Kidney epithelial cell (primary cell): ENCODE measurements around the gene PDE10A. TPM values are rescaled to one million over a fixed set of nuclear protein-coding genes. Genes with fewer than 3 reads are reported as not detected.

Source experiments
- DNase-seq: peaks from one replicate; pipeline ENCODE4 v3.0.0-alpha.2; 2010; ENCODE audit warnings: low read depth
- H3K27me3 ChIP-seq: 2 replicates; pipeline ENCODE4 v1.6.0; 2011; ENCODE audit warnings: low read length; ENCODE audit not compliant: control insufficient read depth, insufficient read depth
- H3K36me3 ChIP-seq: 2 replicates; pipeline ENCODE4 v1.5.1; 2011; ENCODE audit warnings: low read length; ENCODE audit not compliant: control insufficient read depth, insufficient read depth
- H3K4me3 ChIP-seq: 2 replicates; pipeline ENCODE4 v1.5.1; 2011; ENCODE audit warnings: low read depth, mild to moderate bottlenecking, control low read depth, low read length
- CTCF ChIP-seq: IDR thresholded peaks from 2 replicates; pipeline ENCODE4 v1.5.1; 2011; ENCODE audit warnings: mild to moderate bottlenecking, moderate library complexity, low read length, control low read depth, inconsistent platforms; ENCODE audit not compliant: insufficient read depth, poor library complexity, severe bottlenecking
- total RNA-seq: library from RNA; depleted of rRNA; stranded (reverse); fragments of >200 nt; gene quantifications from 2 replicates; pipeline ENCODE4 v1.2.3, GENCODE V29; 2015

Gene PDE10A
- total RNA-seq, 1 donor from 2014 or later, result 13.0 TPM

GRCh38 chr6:165487347-165487746 is 175.7 kb downstream of the PDE10A start:
- no peak for DNase-seq
- Histone ChIP-seq H3K36me3 (no peaks in the 10 kb centered on the region), H3K27me3 (no peaks in the 10 kb centered on the region), H3K4me3 (no peak overlapping the region)
- TF ChIP-seq CTCF, result no peak

GRCh38 chr6:165486183-165487137 is 176.6 kb downstream of the PDE10A start:
- TF ChIP-seq CTCF, result no peak
- no peak for DNase-seq
- Histone ChIP-seq H3K36me3 (no peaks in the 10 kb centered on the region), H3K27me3 (no peaks in the 10 kb centered on the region), H3K4me3 (no peak overlapping the region)

- no peak for DNase-seq
- Histone ChIP-seq H3K36me3 (no peaks in the 10 kb centered on the region), H3K4me3 (no peak overlapping the region), H3K27me3 (no peaks in the 10 kb centered on the region)
- TF ChIP-seq CTCF, result no peak
Observed at GRCh38 chr6:165484178-165484889, 178.7 kb downstream of the PDE10A start.

- no peak for DNase-seq
- Histone ChIP-seq H3K27me3 (no peaks in the 10 kb centered on the region), H3K36me3 (no peaks in the 10 kb centered on the region), H3K4me3 (no peak overlapping the region)
- no peak for TF ChIP-seq CTCF
Observed at GRCh38 chr6:165481921-165482320, 181.1 kb downstream of the PDE10A start.

- no peak for DNase-seq
- Histone ChIP-seq H3K27me3 (no peaks in the 10 kb centered on the region), H3K4me3 (no peak overlapping the region), H3K36me3 (no peaks in the 10 kb centered on the region)
- no peak for TF ChIP-seq CTCF
Observed at GRCh38 chr6:165480916-165481315, 182.1 kb downstream of the PDE10A start.
